GM21723 (cell line): ENCODE results near the gene NELFE.
"Not testable (repeated sequence)": the region's sequence is repeated elsewhere in the genome, so short reads cannot be mapped to it uniquely, and the experiment has no call there.

ENCODE experiments used
- ATAC-seq: cut with Tn5 transposase; IDR thresholded peaks from one replicate; pipeline ENCODE4 v1.9.1; 2021; ENCODE audit warnings: mild to moderate bottlenecking, moderate library complexity; ENCODE audit not compliant: unreplicated experiment

NELFE gene, protein sequence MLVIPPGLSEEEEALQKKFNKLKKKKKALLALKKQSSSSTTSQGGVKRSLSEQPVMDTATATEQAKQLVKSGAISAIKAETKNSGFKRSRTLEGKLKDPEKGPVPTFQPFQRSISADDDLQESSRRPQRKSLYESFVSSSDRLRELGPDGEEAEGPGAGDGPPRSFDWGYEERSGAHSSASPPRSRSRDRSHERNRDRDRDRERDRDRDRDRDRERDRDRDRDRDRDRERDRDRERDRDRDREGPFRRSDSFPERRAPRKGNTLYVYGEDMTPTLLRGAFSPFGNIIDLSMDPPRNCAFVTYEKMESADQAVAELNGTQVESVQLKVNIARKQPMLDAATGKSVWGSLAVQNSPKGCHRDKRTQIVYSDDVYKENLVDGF

DNA sequence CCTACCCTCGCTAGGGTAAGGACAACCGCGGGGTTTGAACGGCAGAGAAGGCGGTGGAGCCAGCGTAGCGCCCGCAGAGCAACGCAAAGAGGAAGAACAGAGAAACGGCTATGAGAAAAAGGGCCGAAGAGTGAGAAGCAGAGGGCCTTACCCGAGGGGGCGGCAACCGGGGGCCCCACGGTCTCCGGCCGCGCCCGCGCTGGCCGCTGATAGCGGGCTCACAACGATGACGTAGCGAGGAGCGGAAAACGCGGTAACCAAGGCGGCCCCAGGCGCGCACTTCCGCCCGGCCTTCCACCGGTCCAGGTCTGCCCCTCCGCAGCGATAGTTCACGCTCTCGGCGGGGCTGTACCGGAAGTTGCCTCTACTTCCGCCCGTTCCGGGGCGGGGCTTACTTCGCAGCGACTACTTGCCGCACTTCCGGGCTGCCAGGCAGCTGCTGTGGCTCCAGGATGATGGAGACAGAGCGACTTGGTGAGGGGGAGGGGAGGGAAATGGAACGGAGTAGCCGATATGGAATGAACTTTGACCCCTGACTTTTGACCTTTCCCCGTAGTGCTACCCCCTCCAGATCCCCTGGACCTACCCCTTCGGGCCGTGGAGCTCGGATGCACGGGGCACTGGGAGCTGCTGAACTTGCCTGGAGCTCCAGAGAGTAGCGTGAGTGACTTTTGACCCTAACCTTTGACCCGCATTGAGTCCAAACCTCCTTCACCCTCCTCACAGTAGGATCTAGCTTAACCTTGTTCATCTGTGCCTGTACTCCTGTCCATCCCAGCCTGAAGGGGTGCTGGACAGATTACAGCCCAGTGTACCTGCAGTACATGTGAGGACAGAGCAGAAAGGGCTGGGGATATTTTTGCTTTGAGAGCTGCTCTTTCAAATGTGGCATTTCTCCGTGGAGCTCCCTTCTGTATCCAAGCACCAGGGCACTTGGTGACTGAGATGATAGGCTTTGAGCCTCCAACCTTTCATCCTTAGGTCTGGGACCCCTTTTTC, at the start of gene NELFE, which contains the start of gene SKIC2:
TSS of gene NELFE (minus strand) at position 231 of the 999 bp plus-strand sequence. CDS start 525 bp downstream, outside the sequence.
TSS of gene SKIC2 (plus strand) at position 435 of the 999 bp plus-strand sequence. CDS start at position 453, 18 bp downstream.
- peak; percentile 95 for ATAC-seq

DNA sequence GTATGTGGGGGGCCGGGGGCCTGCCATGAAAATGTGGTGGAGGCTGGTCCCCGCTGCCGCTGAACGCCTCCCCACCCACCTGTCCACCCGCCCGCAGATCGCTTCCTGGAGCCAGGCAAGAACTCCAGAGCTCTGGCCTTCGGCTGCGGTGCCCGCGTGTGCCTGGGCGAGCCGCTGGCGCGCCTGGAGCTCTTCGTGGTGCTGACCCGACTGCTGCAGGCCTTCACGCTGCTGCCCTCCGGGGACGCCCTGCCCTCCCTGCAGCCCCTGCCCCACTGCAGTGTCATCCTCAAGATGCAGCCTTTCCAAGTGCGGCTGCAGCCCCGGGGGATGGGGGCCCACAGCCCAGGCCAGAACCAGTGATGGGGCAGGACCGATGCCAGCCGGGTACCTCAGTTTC, 49.3 kb upstream of the NELFE start:
- ATAC-seq = not testable (repeated sequence)

DNA sequence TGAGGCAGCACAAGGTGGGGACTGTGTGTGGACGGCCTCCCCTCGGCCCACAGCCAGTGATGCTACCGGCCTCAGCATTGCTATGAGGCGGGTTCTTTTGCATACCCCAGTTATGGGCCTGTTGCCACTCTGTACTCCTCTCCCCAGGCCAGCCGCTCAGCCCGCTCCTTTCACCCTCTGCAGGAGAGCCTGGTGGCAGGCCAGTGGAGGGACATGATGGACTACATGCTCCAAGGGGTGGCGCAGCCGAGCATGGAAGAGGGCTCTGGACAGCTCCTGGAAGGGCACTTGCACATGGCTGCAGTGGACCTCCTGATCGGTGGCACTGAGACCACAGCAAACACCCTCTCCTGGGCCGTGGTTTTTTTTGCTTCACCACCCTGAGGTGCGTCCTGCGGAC, 48.3 kb upstream of the NELFE start:
- ATAC-seq = not testable (repeated sequence)

DNA sequence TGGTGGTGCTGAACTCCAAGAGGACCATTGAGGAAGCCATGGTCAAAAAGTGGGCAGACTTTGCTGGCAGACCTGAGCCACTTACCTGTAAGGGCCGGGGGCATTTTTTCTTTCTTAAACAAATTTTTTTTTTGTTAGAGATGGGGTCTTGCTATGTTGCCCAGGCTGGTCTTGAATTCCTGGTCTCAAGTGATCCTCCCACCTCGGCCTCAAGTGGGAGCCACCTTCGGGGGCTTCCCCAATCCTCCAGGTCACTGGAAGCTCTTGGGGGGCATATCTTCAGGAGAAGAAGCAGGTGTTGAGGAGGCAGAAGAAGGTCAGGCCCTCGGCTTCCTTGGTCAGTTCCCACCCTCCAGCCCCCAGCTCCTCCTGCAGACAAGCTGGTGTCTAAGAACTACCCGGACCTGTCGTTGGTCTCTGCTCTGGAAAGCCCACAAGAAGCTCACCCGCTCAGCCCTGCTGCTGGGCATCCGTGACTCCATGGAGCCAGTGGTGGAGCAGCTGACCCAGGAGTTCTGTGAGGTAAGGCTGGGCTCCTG, 47.3 kb upstream of the NELFE start:
- not testable (repeated sequence) for ATAC-seq

DNA sequence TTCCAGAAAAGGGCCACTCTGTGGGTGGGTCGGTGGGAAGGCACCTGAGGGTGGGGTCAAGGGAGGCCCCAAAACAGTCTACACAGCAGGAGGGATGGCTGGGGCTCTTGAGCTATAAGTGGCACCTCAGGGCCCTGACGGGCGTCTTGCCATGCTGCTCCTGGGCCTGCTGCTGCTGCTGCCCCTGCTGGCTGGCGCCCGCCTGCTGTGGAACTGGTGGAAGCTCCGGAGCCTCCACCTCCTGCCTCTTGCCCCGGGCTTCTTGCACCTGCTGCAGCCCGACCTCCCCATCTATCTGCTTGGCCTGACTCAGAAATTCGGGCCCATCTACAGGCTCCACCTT, 46.7 kb upstream of the NELFE start:
- not testable (repeated sequence) for ATAC-seq

DNA sequence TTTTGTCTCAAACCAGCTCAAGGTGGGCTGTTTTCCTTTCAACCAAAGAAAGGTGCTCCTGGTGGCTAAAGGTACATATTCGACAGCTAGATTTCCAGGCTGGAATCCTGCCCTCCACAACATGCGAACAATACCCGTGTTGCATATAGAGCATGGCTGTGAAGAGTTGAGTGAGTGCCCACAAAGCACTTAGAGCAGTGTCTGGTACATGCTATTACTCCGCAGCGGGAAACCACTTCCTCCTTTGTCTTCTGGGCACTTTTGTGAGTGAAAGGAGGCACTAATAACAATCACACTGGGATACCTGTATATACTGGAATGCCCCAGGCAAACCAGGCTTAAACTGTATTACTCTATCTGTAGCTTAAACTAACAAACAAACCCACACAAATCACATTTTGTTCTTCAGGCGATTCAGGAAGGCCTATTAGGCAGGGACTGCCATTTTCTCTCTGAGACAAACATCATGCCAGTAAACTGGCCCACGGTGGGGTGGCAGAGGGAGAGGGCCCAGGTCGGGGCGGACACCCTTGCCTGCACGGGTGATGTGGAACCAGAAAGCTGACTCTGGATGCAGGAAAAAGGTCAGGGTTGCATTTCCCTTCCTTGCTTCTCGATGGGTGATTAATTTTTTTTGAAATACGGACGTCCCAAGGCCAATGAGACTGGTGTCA, 46.2 kb upstream of the NELFE start:
- ATAC-seq = not testable (repeated sequence)

DNA sequence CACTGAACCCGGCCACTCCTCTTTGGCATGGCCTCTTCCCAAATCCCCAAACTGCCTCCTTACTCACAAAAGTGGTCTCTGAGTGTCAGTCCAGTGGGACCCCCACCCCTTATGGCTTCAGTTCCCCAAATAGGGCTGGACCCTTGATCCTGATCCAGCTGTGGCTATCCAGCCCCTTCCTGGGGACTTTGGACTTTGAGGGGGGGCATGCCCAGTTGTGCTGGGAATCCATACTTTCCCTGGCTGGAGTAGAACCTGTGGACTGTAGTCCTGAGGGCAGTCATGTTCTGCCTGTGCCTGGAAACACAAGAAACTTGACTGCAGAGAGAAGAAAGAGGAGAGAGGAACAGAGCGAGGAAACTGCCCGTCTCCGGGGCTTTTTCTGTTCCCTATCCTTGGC, 45.6 kb upstream of the NELFE start:
- ATAC-seq = not testable (repeated sequence)

DNA sequence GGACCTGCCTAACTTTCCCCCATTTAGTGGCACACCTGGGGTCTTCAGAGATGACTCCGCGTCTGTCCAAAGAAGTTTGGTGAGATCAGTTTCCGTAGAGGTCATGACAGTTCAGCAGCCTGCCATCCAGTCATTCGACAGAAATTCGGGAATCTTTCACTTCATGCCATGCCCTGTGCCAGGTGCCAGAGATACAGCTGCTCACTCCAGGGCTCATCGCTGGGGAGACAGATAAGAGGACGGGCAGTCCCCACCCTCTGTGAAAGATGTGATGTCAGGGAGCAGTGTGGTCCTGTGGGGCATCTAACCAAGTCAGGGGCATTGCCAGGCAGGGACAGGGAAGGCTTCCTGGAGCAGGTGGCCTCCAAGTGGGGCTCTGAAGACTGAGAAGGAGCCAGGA, 44.5 kb upstream of the NELFE start:
- ATAC-seq = not testable (repeated sequence)

DNA sequence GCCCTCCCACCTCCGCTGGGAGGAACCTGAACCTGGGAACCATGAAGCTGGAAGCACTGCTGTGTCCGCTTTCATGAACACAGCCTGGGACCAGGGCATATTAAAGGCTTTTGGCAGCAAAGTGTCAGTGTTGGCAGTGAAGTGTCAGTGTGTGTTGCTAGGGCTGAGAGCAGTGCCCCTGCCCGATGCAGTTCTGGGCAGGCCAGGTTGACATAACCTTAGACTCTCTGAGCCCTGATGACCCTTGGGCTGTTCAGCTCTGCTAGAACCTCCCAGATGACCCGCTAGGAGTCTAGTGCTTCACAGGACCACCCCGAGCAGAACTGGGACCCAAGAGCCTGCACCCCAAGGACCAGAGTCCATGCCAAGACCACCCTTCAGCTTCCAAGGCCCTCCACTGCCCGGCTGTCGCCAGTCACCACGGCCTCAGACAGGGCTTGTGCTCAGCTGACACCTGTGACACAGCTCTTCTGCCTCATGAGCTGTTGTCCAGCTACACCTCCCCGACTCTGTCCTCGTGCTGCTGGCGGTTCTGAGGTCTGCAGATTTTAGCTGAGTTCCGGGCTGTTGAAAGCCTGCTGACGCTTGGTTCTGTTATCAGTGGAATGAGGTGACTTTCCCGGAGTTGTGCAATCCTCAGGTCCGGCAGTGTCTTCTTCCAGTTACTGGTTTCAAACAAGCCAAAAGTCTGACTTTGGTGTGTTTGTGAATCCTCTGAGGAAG, 43.9 kb upstream of the NELFE start:
- ATAC-seq = not testable (repeated sequence)

DNA sequence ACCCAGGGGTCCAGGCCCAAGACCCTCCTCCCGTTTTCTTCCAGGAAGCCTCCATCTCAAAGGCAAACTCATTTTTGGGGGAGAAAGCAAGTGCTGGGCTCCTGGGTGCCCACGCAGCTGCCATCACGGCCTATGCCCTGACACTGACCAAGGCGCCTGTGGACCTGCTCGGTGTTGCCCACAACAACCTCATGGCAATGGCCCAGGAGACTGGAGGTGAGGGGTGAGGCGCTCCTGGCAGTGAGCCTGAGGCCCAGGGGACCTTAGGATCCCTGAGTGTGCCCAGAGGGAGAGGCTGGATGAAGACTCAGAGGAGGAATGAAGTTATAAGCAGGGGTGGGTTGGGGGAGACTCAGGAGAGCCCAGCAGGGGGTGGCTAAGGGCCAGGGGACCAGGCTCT, 37.6 kb upstream of the NELFE start:
- ATAC-seq = not testable (repeated sequence)

DNA sequence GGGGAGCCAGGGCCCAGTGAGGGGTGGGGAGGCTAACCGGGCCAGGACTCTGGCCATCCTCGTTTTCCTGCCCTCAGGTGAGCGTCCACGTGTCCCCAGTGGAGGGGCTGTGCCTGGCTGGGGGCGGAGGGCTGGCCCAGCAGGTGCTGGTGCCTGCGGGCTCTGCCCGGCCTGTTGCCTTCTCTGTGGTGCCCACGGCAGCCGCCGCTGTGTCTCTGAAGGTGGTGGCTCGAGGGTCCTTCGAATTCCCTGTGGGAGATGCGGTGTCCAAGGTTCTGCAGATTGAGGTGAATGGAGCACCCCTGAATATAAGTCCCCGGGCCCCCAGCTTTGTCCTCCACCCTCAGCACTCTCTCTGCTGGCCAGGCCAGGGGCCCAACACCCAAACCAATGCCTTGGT, 35.6 kb upstream of the NELFE start:
- not testable (repeated sequence) for ATAC-seq

DNA sequence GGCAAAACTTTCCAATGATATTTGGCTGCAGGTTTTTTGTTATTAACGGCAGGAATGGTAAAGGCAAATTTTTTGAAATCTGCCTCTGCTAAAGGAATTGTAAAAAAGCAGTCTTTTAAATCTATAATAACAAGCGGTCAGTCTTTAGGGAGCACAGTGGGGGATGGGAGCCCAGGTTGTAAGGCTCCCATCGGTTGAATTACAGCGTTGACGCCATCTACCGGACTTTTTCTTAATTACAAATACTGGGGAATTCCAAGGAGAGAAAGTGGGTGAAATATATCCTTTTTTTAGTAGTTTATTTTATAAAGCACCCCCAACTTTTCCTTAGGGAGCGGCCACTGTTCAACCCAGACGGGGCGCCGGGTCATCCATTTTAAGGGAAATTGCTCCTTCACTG, 30.6 kb upstream of the NELFE start:
- not testable (repeated sequence) for ATAC-seq

DNA sequence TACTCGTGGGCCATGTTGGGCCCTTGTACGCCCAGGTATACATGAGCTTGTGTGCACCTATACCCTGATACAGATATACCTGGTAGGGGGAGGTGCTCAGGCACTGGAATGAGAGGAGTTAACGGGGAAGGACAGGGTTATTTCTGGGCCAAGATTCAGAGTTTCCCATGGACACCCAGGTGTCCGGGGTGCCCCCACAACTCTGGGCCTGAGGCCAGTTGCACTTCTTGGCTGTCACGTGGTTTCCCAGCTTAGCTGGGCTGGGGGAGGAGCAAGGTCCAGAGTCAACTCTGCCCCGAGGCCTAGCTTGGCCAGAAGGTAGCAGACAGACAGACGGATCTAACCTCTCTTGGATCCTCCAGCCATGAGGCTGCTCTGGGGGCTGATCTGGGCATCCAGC, 23.0 kb upstream of the NELFE start, which contains the start of gene C4A:
TSS of gene C4A (plus strand) at position 314 of the 400 bp plus-strand sequence. CDS start at position 365, 51 bp downstream.
- ATAC-seq = not testable (repeated sequence)

DNA sequence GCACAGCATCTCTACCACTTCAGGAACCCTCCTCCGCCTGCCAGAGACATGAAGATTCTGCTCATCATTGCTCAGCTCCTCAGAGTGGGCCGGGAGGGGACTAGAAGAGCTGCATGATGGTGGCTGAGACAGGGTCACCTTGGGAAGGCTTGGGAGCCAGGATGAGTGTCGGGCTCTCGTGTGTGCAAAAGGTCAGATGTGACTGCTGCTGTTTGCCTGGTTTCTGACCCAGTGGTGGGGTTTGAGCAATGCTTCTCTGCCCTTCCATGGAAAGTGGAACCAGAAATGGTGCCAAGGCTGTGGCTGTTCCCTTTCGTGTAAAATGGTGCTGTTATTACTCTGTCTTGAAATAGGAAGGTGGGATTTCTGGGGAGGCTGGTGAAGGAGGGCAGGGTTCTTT, 22.2 kb upstream of the NELFE start:
- ATAC-seq = not testable (repeated sequence)

DNA sequence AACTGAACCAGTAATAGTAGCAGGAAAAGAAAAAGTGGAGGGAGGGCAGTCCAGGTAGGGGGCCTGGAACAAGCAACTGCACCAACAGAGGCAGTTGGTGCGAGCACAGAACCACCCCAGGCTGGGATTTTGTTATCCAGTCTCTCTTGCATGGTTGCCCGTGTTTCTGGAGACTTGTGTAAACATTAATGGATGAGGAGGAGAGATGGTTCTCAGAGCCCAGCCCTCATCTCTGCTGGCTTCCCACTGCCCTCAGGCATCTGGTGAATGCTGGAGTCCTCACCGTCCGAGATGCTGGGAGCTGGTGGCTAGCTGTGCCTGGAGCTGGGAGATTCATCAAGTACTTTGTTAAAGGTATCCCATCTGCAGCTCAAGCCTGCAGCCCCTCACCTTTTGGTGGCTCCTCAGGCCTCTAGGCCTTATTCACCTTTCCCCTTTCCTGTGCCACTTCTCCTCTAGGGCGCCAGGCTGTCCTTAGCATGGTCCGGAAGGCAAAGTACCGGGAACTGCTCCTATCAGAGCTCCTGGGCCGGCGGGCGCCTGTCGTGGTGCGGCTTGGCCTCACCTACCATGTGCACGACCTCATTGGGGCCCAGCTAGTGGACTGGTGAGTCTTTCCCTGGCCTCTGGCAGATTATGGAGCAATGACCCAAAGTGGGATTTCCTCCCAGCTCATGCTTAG, 21.6 kb upstream of the NELFE start:
- ATAC-seq = not testable (repeated sequence)

DNA sequence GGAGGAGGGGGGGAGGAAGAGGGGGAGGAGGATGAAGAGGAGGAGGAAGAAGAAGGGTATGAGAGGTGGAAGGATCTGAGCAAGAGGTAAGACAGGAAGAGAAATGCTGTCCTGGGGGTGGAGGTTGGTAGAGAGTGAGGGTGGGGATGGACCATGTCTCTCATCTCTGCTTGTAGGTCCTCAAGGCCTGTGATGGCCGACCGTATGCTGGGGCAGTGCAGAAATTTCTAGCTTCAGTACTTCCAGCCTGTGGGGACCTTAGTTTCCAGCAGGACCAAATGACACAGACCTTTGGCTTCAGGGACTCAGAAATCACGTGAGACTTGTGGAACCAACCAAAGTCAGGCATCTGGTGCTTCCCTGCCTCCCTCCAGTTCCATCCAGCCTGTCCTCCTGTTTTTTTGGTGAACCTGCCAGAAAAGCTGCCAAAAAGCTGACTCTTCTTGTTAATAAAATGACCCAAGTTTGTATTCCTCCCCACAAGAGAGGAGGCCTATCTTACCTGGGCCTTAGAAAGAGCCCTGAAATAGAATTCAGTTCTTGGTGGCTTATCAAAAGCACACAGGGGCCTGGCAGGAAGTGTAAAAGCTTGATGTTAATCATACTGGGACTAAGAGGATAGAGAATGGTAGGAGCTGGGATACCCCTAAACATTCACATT, 20.6 kb upstream of the NELFE start:
- no peak for ATAC-seq

DNA sequence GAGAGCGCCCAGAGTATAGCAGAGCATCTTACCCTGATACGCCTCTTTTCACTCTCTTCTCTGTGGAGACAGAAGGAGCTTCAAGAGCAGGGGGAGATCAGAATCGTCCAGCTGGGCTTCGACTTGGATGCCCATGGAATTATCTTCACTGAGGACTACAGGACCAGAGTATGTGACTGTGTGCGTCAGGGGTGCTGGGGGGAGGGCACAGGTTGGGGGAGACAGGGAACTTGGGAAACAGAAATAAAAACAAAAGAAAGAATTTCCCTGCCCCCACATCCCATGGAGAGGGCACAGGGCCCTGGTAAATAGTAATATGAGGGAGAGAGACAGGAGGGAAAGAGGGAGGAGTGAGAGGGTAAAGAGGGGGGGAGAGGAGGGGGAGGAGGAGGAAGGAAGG, 20.1 kb upstream of the NELFE start:
- no peak for ATAC-seq

DNA sequence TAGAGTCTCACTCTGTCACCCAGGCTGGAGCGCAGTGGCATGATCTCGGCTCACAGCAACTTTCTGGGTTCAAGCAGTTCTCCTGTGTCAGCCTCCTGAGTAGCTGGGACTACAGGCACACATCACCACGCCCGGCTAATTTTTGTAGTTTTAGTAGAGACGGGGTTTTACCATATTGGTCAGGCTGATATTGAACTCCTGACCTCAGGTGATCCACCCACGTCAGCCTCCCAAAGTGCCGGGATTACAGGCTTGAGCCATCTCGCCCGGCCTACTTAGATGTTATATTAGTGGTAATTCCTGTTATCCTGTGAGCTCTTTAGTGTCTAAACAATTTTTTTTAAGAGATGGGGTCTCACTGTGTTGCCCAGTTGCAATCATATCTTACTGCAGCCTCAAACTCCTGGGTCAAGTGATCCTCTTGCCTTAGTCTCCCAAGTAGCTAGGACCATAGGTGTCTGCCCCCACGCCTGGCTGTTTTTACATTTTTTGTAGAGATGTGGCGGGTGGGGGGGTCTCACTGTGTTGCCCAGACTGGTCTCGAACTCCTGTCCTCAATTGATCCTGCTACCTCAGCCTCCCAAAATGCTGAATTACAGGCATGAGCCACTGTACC, 19.2 kb upstream of the NELFE start:
- ATAC-seq = no peak
